HG03565 (cell line): Measurements from ENCODE around the gene MTRFR.

Experiments
- ATAC-seq: cut with Tn5 transposase; IDR thresholded peaks from one replicate; pipeline ENCODE4 v1.9.1; 2021; ENCODE audit warnings: mild to moderate bottlenecking, moderate library complexity; ENCODE audit not compliant: unreplicated experiment

The MTRFR gene

DNA sequence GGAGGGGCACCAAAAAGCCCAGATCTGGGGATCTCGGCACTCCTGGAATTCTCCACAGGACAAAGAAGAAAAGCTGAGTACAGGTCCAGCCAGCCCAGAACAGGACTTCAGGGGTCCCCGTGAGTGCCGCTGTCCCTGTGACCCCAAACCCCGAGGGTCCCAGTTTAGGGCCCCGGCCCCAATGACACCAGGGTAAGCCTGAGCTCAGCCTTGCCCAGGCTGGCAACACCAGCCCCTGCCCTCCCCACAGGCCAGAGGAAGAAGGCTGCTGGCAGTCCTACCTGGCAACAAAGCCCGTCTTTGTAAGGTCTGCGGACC is 36.6 kb downstream of the MTRFR start:
- ATAC-seq, result no peak

DNA sequence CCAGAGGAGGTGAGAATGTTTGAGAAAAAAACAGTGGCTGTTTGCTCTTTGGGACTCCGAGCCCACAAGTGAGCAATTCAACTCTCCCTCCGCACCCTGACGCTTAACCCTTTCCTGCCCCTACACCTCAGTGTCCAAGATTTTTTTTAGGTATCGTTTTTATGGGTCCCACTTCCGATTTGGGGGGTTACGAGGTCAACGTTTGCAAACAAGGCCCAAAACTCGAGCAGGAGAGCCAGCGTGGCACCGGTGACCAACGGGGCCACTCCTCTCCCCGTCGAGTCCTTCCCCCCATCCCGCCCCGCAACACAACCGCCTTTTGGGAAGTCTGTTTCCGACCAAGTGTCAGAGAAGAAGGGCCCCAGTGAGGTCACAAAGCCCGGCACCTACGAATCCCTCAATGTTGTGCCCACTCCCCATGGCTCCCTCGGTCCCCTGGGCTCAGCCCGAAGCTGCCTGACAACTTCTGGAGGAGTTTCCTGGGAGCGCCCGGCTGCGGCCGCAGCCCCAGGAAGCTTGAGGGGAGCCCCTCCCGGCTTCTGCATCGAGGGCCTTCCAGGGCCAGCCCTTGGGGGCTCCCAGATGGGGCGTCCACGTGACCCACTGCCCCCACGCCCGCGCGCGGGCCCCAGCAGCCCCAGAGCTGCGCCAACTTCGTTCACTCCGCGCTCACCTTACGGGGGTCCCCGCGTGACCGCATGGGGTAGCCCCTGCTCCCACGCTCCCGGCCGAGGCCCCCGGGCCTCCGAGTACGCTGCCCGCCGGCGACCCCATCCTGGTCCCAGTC is 37.2 kb downstream of the MTRFR start:
- peak; percentile 6 for ATAC-seq

DNA sequence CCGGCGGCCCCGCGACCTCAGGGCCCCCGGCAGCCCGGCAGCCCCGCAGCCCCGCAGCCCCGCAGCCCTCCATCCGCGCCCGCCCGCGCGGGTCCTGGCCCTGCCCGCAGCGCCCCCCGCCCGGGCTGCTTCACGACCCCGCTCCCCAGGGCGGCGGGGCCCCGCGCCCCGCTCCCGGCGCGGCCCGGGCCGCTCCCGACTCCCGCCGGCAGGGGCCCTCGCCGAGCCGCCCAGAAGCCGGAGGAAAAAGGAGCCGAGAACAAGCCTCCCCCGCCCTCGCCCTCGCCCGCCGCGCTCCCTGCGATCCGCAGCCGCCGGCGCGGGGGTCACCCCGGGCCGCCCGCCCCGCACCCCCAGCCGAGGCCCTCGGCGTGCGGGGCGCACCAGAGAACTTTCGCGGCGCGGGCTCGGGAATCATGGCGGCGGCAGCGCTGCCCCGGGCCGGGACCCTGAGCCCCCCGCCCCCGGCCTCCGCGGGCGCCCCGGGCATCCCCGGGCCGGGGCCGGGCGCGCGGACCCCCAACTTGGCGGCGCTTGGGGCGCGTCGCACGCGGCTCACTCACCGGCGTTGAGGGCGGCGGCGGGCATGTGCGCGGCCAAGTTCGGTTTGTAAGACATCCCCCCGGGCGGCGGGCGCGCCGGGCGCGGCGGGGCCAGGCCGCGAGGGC is 37.9 kb downstream of the MTRFR start:
- peak; percentile 33 for ATAC-seq

DNA sequence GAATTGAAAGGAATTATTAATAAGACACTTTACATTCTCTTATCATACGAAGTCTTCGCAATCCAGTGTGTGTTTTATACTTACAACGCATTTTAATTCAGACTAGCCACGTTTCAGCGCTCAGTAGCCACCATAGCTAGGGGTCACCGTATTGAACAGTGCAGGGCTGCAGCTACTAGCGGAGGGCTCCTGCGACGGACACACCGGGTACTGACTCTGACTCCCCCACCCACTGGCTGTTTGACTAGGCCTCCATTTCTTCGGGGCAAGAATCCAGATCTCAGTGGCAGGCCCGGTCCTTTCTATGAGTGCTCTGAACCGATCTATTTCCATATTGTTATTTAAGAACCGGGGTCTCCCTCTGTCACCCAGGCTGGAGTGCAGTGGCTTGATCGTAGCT is 39.9 kb downstream of the MTRFR start:
- no peak for ATAC-seq

DNA sequence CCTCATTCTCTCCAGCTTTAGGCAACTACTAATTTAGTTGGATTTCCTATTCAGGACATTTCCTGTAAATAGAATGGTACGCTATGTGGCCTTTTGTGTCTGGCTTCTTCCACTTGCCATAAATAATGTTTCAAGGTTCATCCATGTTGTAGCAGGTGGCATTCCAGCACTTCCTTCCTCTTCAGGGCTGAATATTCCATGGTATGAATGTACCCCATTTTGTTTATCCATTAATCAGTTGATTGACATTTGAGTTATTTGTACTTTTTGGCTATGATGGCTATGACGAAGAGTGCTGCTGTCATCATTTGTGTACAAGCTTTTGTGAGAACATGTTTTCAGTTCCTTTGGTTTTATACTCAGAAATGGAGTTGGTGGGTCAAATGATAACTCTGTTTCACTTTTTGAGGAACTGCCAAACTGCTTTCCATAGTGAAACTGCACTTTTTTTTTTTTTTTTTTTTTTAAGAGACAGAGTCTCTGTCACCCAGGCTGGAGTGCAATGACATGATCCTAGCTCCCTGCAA is 44.9 kb downstream of the MTRFR start:
- peak; percentile 91 for ATAC-seq

DNA sequence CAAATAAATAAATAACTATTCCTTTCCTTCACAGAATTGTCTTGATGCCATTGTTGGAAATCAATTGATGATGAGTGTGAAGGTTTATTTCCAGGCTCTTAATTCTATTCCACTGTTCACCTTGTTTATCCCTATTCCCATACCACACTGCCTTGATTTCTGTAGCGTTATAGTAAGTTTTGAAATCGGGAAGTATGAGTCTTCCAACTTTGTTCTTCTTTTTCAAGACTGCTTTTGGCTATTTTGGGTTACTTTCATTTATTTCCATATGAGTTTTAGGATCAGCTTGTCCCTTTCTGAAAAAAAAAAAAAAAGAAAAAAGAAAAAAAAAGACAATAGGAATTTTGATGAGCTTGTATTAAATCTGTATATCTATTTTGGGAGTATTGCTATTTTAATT is 47.7 kb downstream of the MTRFR start:
- no peak for ATAC-seq

DNA sequence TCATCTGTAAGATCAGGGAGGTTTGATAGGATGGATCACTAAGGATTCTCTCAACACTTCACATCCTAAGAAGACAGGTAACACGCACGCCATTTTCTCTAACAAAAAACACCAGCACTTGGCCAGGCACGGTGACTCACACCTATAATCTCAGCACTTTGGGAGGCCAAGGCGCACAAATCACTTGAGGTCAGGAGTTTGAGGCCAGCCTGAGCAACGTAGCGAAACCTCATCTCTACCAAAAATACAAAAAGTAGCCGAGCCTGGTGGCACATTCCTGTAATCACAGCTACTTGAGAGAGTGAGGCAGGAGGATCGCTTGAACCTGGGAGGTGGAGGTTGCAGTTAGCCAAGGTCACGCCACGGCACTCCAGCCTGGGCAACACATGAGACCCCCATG is 48.9 kb downstream of the MTRFR start:
- ATAC-seq, result no peak

DNA sequence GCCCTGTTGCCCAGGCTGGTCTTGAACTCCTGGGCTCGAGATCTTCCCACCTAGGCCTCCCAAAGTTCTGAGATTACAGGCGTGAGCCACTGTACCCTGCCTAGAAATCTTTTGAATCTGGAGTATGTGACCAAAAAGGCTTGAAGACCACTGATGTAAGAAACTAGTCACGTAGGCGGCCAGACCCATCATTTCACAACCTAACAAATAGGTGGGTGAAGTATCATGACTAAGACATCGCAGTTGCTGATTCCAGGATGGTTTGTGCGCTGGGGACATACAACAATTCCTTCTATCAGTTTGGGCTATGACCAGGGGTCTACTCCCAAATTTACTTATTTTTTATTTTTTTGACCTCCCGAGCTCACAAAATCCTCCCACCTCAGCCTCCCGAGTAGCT is 50.2 kb downstream of the MTRFR start:
- no peak for ATAC-seq

DNA sequence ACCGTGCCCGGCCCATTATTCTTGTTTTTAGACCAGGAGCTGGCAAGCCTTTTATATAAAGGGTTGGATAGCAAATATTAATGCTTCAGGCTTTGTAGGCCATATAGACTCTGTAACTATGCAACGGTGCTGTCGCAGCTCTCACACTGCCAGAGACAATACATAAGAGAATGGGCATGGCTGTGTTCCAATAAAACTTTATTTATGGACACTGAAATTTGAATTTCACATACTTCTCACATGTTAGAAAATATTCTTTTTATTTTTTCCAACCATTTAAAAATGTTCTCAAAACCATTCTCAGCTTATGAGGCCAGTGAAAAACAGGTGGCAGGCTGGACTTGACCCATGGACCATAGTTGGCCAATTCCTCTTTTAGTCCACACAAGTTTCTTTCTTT is 51.4 kb downstream of the MTRFR start:
- no peak for ATAC-seq

DNA sequence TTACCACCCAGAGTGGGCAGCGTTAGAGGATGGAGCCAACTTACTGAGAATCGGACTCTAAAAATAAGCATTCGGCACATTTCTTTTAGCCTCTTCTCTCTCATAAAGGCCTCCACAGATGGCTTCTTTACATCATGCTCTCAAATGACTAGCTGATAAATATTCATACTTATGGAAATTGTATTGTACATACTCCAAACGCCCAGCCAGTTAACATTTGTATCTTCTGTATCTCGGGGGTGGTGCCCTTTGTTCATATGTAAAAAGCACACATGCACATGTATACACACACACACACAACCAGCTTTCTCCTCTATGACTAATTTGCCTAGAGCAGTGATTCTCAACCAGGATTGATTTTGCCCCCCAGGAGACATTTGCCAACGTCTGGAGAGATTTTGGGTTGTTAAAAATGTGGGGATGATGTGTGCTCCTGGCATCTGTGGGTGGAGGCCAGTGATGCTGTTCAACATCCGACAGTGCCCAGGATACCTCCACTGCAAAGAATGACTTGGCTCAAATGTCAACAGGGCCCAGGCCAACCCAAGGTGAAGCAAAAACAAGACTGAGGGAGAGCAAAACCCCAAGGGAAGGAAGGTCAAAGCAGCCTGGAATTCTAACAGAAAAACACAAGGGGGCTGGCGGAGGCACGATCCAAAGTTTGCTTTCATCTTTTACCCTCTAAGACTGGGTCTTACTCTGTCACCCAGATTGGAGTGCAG is 53.6 kb downstream of the MTRFR start:
- no peak for ATAC-seq

DNA sequence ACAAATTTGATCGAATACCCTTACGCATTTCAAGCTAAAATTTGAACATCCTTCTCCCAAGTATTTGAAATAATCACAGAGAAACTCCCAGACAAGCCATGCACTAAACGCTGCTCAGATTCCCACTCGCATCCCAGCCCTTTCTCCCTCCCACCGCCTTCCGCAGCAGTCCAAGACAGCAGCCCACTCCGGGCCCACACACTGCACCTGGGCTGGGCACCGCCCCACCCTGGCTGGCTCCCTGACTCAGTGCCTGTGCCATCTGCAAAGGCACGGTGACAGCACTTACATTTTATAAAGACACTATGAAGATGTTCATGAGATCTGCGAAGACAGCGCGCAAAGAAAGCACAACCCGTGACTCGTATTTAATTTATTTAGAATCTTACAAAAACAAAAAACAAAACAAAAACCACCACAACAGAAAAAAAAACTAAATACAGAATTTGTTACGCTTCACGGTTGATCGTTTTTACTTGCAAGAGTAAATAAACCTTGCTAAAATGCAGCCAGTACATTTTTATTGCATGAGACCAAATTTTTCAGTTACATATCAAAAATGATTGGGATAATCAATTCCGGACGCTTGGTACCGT is 55.6 kb downstream of the MTRFR start:
- ATAC-seq, result no peak

DNA sequence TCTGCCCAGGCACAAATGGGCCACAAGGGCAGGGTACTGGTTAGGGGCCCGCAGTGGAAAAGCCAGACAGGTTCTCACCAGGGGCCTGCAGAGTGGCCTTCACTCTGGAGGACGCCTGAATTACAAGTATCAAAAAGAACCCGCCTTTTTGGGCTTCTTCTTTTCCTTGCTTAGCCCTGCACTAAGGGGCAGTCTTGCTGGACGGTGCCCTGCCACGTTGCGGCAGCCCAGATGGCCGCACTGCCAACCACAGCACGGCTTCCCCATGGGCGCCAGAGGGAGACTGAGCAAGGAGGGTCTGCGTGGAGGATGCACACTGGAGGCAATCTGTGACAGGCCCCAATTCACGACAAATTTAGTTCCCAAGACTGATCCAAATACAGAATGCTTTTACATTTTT is 56.7 kb downstream of the MTRFR start:
- no peak for ATAC-seq

DNA sequence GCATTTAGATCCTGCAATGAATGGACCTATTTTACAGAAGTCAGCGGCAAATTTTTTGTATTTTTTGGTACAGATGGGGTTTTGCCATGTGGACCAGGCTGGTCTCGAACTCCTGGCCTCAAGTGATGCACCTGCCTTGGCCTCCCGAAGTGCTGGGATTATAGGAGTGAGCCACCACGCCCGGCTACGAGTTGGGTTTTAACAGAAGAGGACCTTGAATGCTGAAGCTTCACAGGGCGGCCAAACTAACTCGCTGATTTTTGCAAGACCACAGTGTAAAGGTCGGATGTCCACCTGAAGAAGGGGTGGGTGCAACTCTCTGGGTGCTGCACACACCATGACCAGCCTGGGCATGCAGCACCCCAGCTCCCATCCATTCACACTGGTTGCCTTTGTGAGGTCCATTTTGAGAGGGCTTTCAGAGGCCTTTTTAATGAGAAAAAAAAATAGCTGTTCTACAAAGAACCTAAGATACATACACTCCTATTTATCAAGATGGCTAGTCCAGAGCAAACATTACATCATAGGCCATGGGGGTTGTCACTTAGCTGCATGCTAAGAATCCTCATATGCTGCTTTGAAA is 60.0 kb downstream of the MTRFR start:
- no peak for ATAC-seq

DNA sequence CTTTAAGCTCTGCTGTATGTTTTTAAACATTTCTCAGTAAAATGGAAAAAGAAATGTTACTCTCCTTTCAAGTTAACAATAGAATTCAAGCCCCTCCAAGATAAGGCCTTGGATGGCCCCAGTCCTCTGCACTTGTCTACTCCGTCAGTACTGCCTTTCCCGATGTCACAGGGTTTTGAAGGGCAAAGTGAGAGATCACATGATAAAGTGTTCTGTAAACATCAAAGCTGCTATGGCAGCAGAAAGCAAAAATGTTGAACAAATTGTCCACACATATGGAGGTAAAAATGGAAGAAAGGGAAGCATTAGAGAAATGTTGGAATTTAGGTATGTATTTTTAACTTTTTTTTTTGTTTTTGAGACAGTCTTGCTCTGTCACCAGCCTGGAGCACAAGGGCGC is 71.9 kb downstream of the MTRFR start:
- ATAC-seq, result no peak

DNA sequence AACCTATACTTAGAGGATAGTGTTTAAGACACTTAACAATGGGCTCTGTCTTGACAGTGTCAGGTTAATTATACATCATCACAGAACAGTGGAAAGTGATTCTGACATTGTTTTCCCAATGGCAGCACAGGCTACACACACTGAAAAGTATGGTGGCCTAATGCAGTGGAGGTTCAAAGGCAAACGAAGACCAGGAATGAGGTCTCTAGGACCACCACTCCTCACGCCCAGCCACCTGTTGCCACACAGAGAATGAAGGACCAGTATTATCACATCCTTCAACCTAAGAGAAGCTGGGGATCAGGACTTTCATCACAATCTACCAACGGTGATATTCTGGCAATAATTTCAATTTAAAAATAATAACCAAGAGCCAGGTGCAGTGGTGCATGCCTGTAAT is 73.0 kb downstream of the MTRFR start:
- ATAC-seq, result no peak
